Measurements from ENCODE around the gene KLHL34.

DNA sequence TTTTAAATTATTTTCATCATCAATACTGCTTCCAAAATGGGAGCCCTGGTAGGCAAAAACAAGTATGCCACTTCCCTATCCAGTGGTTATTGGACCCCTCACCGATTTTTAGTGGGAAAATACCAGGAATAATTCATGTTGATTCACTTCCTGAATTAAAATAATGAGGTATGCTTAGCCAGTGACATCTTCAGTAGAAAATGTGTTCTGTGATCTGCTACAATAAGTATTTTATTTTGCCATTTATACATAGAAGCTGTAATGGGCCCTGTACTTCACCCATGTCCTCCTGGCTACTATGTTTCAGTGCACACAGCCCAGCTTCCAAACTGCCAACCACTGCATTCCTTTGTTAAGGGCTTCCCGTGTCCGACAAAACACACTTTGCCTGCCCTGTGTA, 41.0 kb upstream of the KLHL34 start:
- TF ChIP-seq, protein P1, sequence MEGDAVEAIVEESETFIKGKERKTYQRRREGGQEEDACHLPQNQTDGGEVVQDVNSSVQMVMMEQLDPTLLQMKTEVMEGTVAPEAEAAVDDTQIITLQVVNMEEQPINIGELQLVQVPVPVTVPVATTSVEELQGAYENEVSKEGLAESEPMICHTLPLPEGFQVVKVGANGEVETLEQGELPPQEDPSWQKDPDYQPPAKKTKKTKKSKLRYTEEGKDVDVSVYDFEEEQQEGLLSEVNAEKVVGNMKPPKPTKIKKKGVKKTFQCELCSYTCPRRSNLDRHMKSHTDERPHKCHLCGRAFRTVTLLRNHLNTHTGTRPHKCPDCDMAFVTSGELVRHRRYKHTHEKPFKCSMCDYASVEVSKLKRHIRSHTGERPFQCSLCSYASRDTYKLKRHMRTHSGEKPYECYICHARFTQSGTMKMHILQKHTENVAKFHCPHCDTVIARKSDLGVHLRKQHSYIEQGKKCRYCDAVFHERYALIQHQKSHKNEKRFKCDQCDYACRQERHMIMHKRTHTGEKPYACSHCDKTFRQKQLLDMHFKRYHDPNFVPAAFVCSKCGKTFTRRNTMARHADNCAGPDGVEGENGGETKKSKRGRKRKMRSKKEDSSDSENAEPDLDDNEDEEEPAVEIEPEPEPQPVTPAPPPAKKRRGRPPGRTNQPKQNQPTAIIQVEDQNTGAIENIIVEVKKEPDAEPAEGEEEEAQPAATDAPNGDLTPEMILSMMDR (IDR thresholded peaks at IDR 0.05; ENCODE audit: low read length) = no peak
- TF ChIP-seq EZH2 (optimal IDR thresholded peaks at IDR 0.05; ENCODE audit: low read depth, low read length) (no peak), EZH2phosphoT487 (IDR thresholded peaks at IDR 0.05; ENCODE audit: low read length) (no peak)

Data from MM.1S (cell line).